Muscle of back (tissue), 11 donors: ENCODE measurements around the gene TARS3. TPM values are rescaled to one million over a fixed set of nuclear protein-coding genes. Genes with fewer than 3 reads are reported as not detected.

ENCODE experiments used
- DNase-seq, 3 donors: peaks; one replicate each; pipeline versions ENCODE4 v3.0.0 to v3.0.0-alpha.2; 2013
- polyA plus RNA-seq, 10 donors: library from polyadenylated mRNA; unstranded; fragments of 120-200 nt; gene quantifications; one replicate each; pipeline ENCODE4 v1.2.1, GENCODE V29; 2013; ENCODE audit not compliant: insufficient read length in 10 of 10

TARS3 gene
- polyA plus RNA-seq, 10 donors, result 14.0 to 24.3 (median 18.9) TPM

GRCh38 chr15:101707983-101708382, 16.3 kb downstream of the TARS3 start:
- no peak for DNase-seq

- no peak for DNase-seq
Observed at GRCh38 chr15:101702077-101702476, 22.2 kb downstream of the TARS3 start.

GRCh38 chr15:101698314-101698713, 26.0 kb downstream of the TARS3 start:
- DNase-seq, result no peak

GRCh38 chr15:101697488-101697887, 26.8 kb downstream of the TARS3 start:
- no peak for DNase-seq

- DNase-seq, result no peak
Observed at GRCh38 chr15:101696829-101697228, 27.4 kb downstream of the TARS3 start.

GRCh38 chr15:101694261-101694660, 30.0 kb downstream of the TARS3 start:
- no peak for DNase-seq

GRCh38 chr15:101692801-101693598, 31.3 kb downstream of the TARS3 start:
- no peak for DNase-seq

GRCh38 chr15:101689901-101690300, 34.4 kb downstream of the TARS3 start:
- DNase-seq, result peak in 1 of 3 donors; percentile 19

GRCh38 chr15:101686718-101687117, 37.6 kb downstream of the TARS3 start:
- no peak for DNase-seq

- no peak for DNase-seq
Observed at GRCh38 chr15:101684877-101685276, 39.4 kb downstream of the TARS3 start.

GRCh38 chr15:101684384-101684783, 39.9 kb downstream of the TARS3 start:
- DNase-seq, result peak in 1 of 3 donors; percentile 76

GRCh38 chr15:101679806-101680205, 44.5 kb downstream of the TARS3 start:
- DNase-seq, result no peak

- DNase-seq, result peak in 1 of 3 donors; percentile 21
Observed at GRCh38 chr15:101676921-101677329, 47.3 kb downstream of the TARS3 start.

- DNase-seq, result peak in 1 of 3 donors; percentile 44
Observed at GRCh38 chr15:101675796-101676582, 48.3 kb downstream of the TARS3 start.

- peak in 1 of 3 donors; percentile 72 for DNase-seq
Observed at GRCh38 chr15:101675015-101675414, 49.3 kb downstream of the TARS3 start.

GRCh38 chr15:101672298-101672697, 52.0 kb downstream of the TARS3 start:
- no peak for DNase-seq

GRCh38 chr15:101669744-101670143, 54.5 kb downstream of the TARS3 start:
- DNase-seq, result no peak

- DNase-seq, result no peak
Observed at GRCh38 chr15:101667881-101668280, 56.4 kb downstream of the TARS3 start.

GRCh38 chr15:101664303-101664913, 59.9 kb downstream of the TARS3 start:
- DNase-seq, result no peak

- no peak for DNase-seq
Observed at GRCh38 chr15:101662203-101662602, 62.1 kb downstream of the TARS3 start.

GRCh38 chr15:101660005-101660404, 64.3 kb downstream of the TARS3 start:
- DNase-seq, result no peak

GRCh38 chr15:101657968-101658784, 66.1 kb downstream of the TARS3 start:
- DNase-seq, result peak in 1 of 3 donors; percentile 18
